CD14-positive monocyte (primary cell): ENCODE measurements around the gene ROBO3. TPM values are rescaled to one million over a fixed set of nuclear protein-coding genes. Genes with fewer than 3 reads are reported as not detected.

ENCODE experiments used
- DNase-seq, 3 donors: peaks; one replicate each; pipeline ENCODE4 v3.0.0-alpha.2; 2011 to 2022
- H2AFZ ChIP-seq: 2 replicates; pipeline ENCODE4 v1.6.0; 2012; ENCODE audit warnings: mild to moderate bottlenecking, low read depth, low read length, inconsistent platforms; ENCODE audit not compliant: insufficient read depth, poor library complexity, severe bottlenecking
- H3K27ac ChIP-seq, 2 donors: 1 replicate in 1 of 2; 2 replicates in 1 of 2; pipeline ENCODE4 v1.5.1; 2012 to 2013; ENCODE audit warnings: low read length in 2 of 2, control low read depth in 1 of 2, inconsistent platforms in 1 of 2, low read depth in 1 of 2, mild to moderate bottlenecking in 1 of 2
- H3K27me3 ChIP-seq, 2 donors: one replicate each; pipeline versions ENCODE4 v1.6.0 to v1.6.1; 2011 to 2013; ENCODE audit warnings: low read length in 2 of 2; ENCODE audit not compliant: control insufficient read depth in 2 of 2, insufficient read depth in 2 of 2
- H3K36me3 ChIP-seq, 2 donors: replicated peaks in 1 of 2; 1 replicate in 1 of 2; 2 replicates in 1 of 2; pipeline versions ENCODE4 v1.5.1 to v1.6.1; 2012 to 2013; ENCODE audit warnings: low read length in 2 of 2, control low read depth in 1 of 2, inconsistent platforms in 1 of 2, mild to moderate bottlenecking in 1 of 2; ENCODE audit not compliant: insufficient read depth in 2 of 2, control insufficient read depth in 1 of 2
- H3K4me1 ChIP-seq, 2 donors: 1 replicate in 1 of 2; 2 replicates in 1 of 2; pipeline versions ENCODE4 v1.5.1 to v1.6.1; 2012 to 2013; ENCODE audit warnings: low read length in 2 of 2, control low read depth in 1 of 2, inconsistent platforms in 1 of 2, mild to moderate bottlenecking in 1 of 2, moderate library complexity in 1 of 2; ENCODE audit not compliant: insufficient read depth in 2 of 2, control insufficient read depth in 1 of 2
- H3K4me2 ChIP-seq: replicated peaks from 2 replicates; pipeline ENCODE3; 2012; ENCODE audit warnings: low read length, moderate library complexity, mild to moderate bottlenecking; ENCODE audit not compliant: poor library complexity, severe bottlenecking; ENCODE audit errors: extremely low read depth
- H3K4me3 ChIP-seq, 3 experiments: fragments of 200-600 bp in 1 of 3; sonication (generic) in 1 of 3; replicated peaks in 1 of 3; 1 replicate in 2 of 3; 2 replicates in 1 of 3; pipeline ENCODE4 v1.5.1; 2011 to 2013; ENCODE audit warnings: low read length in 3 of 3, mild to moderate bottlenecking in 3 of 3, control low read depth in 2 of 3, low read depth in 2 of 3, inconsistent platforms in 1 of 3, moderate library complexity in 1 of 3
- H3K79me2 ChIP-seq: 2 replicates; pipeline ENCODE4 v1.6.0; 2012; ENCODE audit warnings: mild to moderate bottlenecking, control low read depth, inconsistent platforms, low read length, moderate library complexity; ENCODE audit not compliant: insufficient read depth
- H3K9ac ChIP-seq: 2 replicates; pipeline ENCODE4 v1.6.0; 2017; ENCODE audit warnings: low read length, mild to moderate bottlenecking; ENCODE audit not compliant: insufficient read depth, poor library complexity, severe bottlenecking
- H3K9me3 ChIP-seq, 2 donors: replicated peaks in 1 of 2; 1 replicate in 1 of 2; 2 replicates in 1 of 2; pipeline versions ENCODE4 v1.5.1 to v1.6.1; 2012 to 2013; ENCODE audit warnings: low read length in 2 of 2, control low read depth in 1 of 2; ENCODE audit not compliant: control insufficient read depth in 1 of 2, insufficient read depth in 1 of 2
- H4K20me1 ChIP-seq: 2 replicates; pipeline ENCODE4 v1.6.0; 2012; ENCODE audit warnings: mild to moderate bottlenecking, low read length, control low read depth, moderate library complexity; ENCODE audit not compliant: insufficient read depth
- H3K27ac Mint-ChIP-seq, 7 donors: one replicate each; pipeline ENCODE4 v1.8.0; 2020; ENCODE audit warnings: mild to moderate bottlenecking in 7 of 7, mixed read lengths in 7 of 7, moderate library complexity in 6 of 7, inconsistent platforms in 2 of 7
- H3K27me3 Mint-ChIP-seq, 3 donors: one replicate each; pipeline ENCODE4 v1.8.0; 2021 to 2022; ENCODE audit warnings: low read depth in 3 of 3, mild to moderate bottlenecking in 3 of 3, mixed read lengths in 3 of 3, moderate library complexity in 3 of 3, inconsistent platforms in 1 of 3
- H3K36me3 Mint-ChIP-seq, 2 donors: one replicate each; pipeline ENCODE4 v1.8.0; 2020; ENCODE audit warnings: mixed read lengths in 2 of 2, inconsistent platforms in 1 of 2, mild to moderate bottlenecking in 1 of 2
- H3K4me1 Mint-ChIP-seq: one replicate; pipeline ENCODE4 v1.8.0; 2020; ENCODE audit warnings: mild to moderate bottlenecking, mixed read lengths
- H3K4me3 Mint-ChIP-seq, 2 donors: one replicate each; pipeline ENCODE4 v1.8.0; 2020; ENCODE audit warnings: mild to moderate bottlenecking in 2 of 2, mixed read lengths in 2 of 2, moderate library complexity in 1 of 2
- H3K9me3 Mint-ChIP-seq, 7 donors: one replicate each; pipeline ENCODE4 v1.8.0; 2020 to 2022; ENCODE audit warnings: mixed read lengths in 7 of 7, mild to moderate bottlenecking in 6 of 7, moderate library complexity in 6 of 7, inconsistent platforms in 2 of 7
- CTCF ChIP-seq: fragments of 200-600 bp; IDR thresholded peaks from one replicate; pipeline ENCODE4 v1.8.0; 2022; ENCODE audit warnings: antibody characterized with exemption, mild to moderate bottlenecking
- WGBS: methylation state at CpG from one replicate; pipeline ENCODE4 v1.1.5; 2013; ENCODE audit warnings: missing lambda C conversion rate; ENCODE audit not compliant: insufficient coverage; 5-methylcytosine and 5-hydroxymethylcytosine counted together
- intact Hi-C, 2 donors: fragments of 100-400 bp; cut with micrococcal nuclease; formaldehyde crosslinking; loops; one replicate each; pipeline versions ENCODE4 v1.15.0 to v1.15.1; 2023
- polyA plus RNA-seq, 3 donors: library from polyadenylated mRNA; depleted of rRNA in 1 of 3; unstranded in 2 of 3; stranded (reverse) in 1 of 3; fragments of 300-500 nt in 2 of 3; fragments of >200 nt in 1 of 3; fragmentation: Illumina TruSeq in 2 of 3; gene quantifications; 1 replicate in 2 of 3; 2 replicates in 1 of 3; pipeline ENCODE4 v1.2.3, GENCODE V29; 2012 to 2021

The ROBO3 gene
- polyA plus RNA-seq, 3 donors: 0.39 to 11.6 (median 0.81) TPM

DNA sequence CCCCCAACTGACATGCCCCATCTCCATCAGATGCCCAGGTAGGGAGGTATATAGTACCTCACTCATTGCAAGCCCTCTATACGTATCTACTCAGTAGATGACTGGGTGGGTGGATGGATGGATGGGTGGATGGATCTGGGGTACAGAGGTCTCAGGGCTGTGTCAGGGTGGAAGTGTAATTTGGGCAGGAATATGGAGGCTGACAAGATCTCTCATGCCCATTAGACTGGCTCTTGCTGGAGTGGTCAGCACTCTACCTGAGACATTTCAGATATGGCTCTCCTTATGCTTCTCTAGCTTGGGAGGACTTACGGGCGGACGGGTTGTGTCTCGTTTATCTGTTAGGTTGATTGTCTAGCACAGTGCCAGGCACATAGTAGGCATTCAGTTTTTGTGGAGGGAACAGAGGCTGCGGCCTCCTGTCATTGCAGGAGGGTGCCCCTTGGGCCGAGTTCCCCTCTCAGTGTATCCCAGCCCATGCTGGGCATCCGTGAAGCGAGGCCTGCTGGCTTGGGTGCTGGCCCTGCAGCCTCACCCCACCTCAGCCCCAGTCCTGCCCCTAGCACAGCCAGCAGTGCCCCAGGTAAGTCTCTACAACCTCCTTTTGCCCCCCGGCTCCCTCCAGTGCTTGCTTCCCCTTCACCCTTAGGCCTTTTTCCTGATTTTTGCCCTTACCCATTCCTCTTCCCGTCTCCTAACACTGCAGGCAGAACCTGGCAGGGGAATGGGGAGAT is 13.7 kb downstream of the ROBO3 start:
- Histone ChIP-seq H3K27ac (no peak overlapping the region), H3K9ac (no peak overlapping the region), H3K79me2 (no peaks in the 10 kb centered on the region), H2AFZ (no peak overlapping the region), H4K20me1 (no peaks in the 10 kb centered on the region), H3K4me3 (no peak overlapping the region), H3K9me3 (no peaks in the 10 kb centered on the region), H3K27me3 (peaks cover 5 to 33% of the 10 kb centered on the region in 2 donors), H3K4me2 (no peak overlapping the region), H3K36me3 (no peaks in the 10 kb centered on the region), H3K4me1 (peaks cover 15 to 20% of the 10 kb centered on the region in 2 donors)
- H3K36me3 Mint-ChIP-seq: no peaks in the 10 kb centered on the region
- no peak overlapping the region for H3K27ac Mint-ChIP-seq
- intact Hi-C loops: no loop called here
- no peak for TF ChIP-seq CTCF
- no peak overlapping the region for H3K4me3 Mint-ChIP-seq
- 93% methylated on average over 5 of the region's 11 CpGs for WGBS
- H3K9me3 Mint-ChIP-seq: peaks cover 0 to 12% (median 1%) of the 10 kb centered on the region in 7 donors
- H3K27me3 Mint-ChIP-seq: peaks cover 28 to 42% (median 37%) of the 10 kb centered on the region in 3 donors
- no peak for DNase-seq
- H3K4me1 Mint-ChIP-seq: peaks cover 30% of the 10 kb centered on the region

- Histone ChIP-seq H3K36me3 (no peaks in the 10 kb centered on the region), H2AFZ (no peak overlapping the region), H4K20me1 (no peaks in the 10 kb centered on the region), H3K9ac (no peak overlapping the region), H3K27me3 (peaks cover 5 to 26% of the 10 kb centered on the region in 2 donors), H3K79me2 (no peaks in the 10 kb centered on the region), H3K4me2 (no peak overlapping the region), H3K27ac (no peak overlapping the region), H3K4me3 (no peak overlapping the region), H3K9me3 (no peaks in the 10 kb centered on the region), H3K4me1 (peaks cover 15 to 20% of the 10 kb centered on the region in 2 donors)
- DNase-seq: no peak
- Mint-ChIP-seq H3K27me3 (peaks cover 27 to 39% (median 31%) of the 10 kb centered on the region in 3 donors), H3K4me1 (peaks cover 30% of the 10 kb centered on the region), H3K4me3 (no peak overlapping the region), H3K27ac (peak overlapping the region in 1 of 7 donors; percentile 42), H3K36me3 (no peaks in the 10 kb centered on the region), H3K9me3 (peaks cover 0 to 12% (median 1%) of the 10 kb centered on the region in 7 donors)
- no peak for TF ChIP-seq CTCF
- WGBS: 61% methylated on average over 5 of the region's 16 CpGs
- intact Hi-C loops: no loop called here
Measured at GRCh38 chr11:124879493-124880289, 14.5 kb downstream of the ROBO3 start.
